T-helper 17 cell (primary cell): Measurements from ENCODE around the gene RUNX3. TPM values are rescaled to one million over a fixed set of nuclear protein-coding genes. Genes with fewer than 3 reads are reported as not detected.

Experiments
- ATAC-seq: fragments of 150-1000 bp; cut with Tn5 transposase; 2 replicates; pipeline ENCODE4 v1.10.0; 2021; ENCODE audit warnings: mild to moderate bottlenecking, moderate library complexity
- DNase-seq, 3 donors: peaks; one replicate each; pipeline versions ENCODE4 v3.0.0 to v3.0.0-alpha.2; 2020 to 2021
- H3K9me3 ChIP-seq: one replicate; pipeline ENCODE4 v1.7.0; 2013; ENCODE audit warnings: low read length, mild to moderate bottlenecking; ENCODE audit not compliant: control insufficient read depth, poor library complexity, severe bottlenecking
- H3K27ac Mint-ChIP-seq: one replicate; pipeline ENCODE4 v1.8.0; 2022; ENCODE audit warnings: mild to moderate bottlenecking, moderate library complexity, mixed read lengths
- H3K27me3 Mint-ChIP-seq: one replicate; pipeline ENCODE4 v1.8.0; 2022; ENCODE audit warnings: mixed read lengths
- H3K36me3 Mint-ChIP-seq: one replicate; pipeline ENCODE4 v1.8.0; 2022; ENCODE audit warnings: low read depth, mixed read lengths
- H3K4me1 Mint-ChIP-seq: one replicate; pipeline ENCODE4 v1.8.0; 2022; ENCODE audit warnings: mild to moderate bottlenecking, mixed read lengths
- H3K4me3 Mint-ChIP-seq: one replicate; pipeline ENCODE4 v1.8.0; 2022; ENCODE audit warnings: mild to moderate bottlenecking, moderate library complexity, mixed read lengths
- total RNA-seq, 4 donors: library from RNA in 2 of 4; stranded (reverse) in 2 of 4; gene quantifications; one replicate each; pipeline ENCODE4 v1.2.3 and lab custom pipeline; 2022 to 2026

The RUNX3 gene
- total RNA-seq, 2 donors from 2014 or later = 186 to 243 TPM

DNA sequence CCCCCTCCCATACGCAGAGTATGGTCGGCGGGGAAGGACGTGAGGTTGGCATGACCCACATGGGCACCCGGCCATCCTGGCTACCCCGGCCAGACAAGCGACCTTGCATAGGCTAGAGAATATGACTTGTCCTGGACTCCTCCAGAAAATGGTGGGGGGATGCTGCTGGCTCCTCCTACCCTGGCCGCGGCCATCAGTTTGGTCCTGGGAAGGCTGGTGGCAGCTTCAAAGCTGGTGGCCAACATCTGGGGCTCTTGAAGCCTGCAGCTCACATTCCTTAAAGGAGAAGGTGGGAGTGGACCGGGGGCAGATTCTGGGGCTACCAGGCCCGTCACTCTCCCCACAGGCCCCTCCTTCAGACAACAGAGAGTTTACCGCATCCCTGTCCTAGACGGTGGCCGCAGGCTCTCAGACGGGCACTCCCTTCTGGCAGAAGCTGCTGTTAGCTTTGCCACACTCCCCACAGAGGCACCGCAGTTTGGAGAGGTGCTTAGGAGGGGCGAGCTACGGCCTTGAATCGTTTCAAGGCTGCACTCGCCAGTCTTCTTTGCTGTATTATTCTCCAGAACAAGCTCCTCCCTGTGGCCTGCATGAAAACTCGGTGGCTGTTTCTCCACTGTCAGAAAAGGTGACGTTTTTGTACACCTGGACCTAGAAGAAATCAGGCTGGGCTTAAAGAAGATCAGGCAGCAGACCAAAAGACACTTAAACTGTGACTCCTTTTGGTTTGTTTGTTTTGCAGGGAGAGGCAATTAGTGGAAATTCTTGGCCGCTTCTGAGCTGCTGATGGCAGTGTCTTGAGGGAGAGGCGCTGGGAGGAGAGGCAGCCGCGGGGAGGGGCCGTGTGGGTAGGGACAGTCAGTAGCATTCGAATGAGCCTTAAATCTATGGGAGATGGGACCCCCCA, 68.0 kb downstream of the RUNX3 start:
- Mint-ChIP-seq H3K27me3 (peaks cover 19% of the 10 kb centered on the region), H3K27ac (no peak overlapping the region), H3K4me3 (no peak overlapping the region), H3K36me3 (no peaks in the 10 kb centered on the region), H3K4me1 (peaks cover 2% of the 10 kb centered on the region)
- H3K9me3 ChIP-seq = no peaks in the 10 kb centered on the region
- ATAC-seq (no peak), DNase-seq (no peak)

DNA sequence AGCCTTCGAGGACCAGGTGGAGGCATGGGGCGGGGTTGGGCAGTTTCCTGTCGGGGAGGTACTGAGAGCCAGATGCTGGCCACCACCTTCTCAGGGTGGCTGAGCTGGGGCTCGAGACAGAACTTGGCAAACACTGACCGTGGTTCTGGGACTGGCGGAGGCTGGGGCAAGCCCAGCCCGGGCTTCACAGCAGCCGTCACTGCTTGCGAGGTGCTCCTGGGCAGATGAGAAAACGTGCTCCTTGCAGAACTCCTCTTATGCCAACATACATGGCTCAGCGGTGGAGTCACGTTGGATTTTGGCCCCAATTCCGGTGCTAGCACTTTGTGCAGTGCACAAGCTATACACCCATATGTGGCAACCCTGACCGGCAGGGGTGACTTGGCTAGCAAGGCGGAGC, 69.2 kb downstream of the RUNX3 start:
- Mint-ChIP-seq H3K4me3 (no peak overlapping the region), H3K4me1 (peaks cover under 1% of the 10 kb centered on the region), H3K36me3 (no peaks in the 10 kb centered on the region), H3K27ac (no peak overlapping the region), H3K27me3 (peaks cover 12% of the 10 kb centered on the region)
- DNase-seq (no peak), ATAC-seq (no peak)
- no peaks in the 10 kb centered on the region for H3K9me3 ChIP-seq

DNA sequence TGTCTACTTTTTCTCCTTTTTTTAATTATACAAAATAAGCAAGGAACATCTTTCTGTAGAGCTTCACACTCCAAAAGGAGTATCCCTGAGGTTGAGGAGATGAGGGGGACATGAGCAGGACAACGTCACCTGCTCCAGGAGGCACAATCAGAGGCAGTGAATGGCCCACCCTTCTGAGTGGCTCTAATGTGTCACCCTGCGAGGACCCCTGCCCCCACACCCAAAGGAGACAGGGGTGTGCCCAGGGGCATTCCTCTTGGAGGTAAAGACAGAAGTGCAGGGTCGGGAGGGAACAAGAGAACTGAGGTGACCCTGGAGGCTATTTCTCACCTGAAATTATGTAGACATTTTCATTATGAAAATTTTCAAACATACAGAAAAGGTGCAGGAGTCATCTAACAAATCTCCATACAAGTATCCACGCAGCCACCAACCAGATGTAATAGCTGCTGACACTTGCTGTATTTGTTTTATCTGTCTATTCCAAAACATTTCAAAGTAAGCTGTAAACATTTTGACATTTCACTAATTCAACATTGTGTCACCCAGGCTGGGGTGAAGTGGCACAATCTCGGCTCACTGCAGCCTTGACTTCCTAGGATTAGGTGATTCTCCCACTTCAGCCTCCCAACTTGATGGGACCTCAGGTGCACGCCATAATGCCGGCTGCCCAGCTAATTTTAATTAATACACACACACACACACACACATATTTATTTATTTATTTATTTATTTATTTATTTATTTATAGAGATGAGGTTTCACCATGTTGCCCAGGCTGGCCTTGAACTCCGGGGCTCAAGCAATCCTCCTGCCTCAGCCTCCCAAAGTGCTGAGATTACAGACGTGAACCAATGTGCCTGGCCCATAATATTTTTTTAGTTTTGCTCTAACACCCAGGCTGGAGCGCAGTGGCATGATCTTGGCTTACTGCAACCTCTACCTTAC, 70.7 kb downstream of the RUNX3 start:
- DNase-seq (no peak), ATAC-seq (no peak)
- H3K9me3 ChIP-seq = no peaks in the 10 kb centered on the region
- no peak overlapping the region for H3K27ac Mint-ChIP-seq
- no peaks in the 10 kb centered on the region for H3K4me1 Mint-ChIP-seq
- peaks cover 9% of the 10 kb centered on the region for H3K27me3 Mint-ChIP-seq
- H3K36me3 Mint-ChIP-seq = no peaks in the 10 kb centered on the region
- H3K4me3 Mint-ChIP-seq = no peak overlapping the region

DNA sequence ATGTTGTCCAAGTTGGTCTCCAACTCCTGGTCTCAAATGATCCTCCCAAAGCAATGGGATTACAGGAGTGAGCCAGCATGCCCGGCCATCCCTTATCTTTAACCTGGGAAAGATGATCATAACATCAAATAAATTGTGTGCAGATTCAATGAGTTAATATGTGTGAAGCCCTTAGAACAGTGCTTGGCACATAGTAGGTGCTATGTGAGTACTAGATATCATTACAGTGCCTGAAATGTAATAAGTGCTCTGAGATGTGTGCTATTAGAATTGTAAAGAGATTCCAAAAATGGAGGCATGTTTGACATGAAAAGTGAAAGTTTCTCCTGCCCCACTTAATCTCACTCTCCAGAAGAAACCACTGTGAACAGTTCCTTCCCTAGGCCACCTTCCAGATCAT, 71.8 kb downstream of the RUNX3 start:
- Mint-ChIP-seq H3K4me1 (no peaks in the 10 kb centered on the region), H3K36me3 (no peaks in the 10 kb centered on the region), H3K27me3 (peaks cover 3% of the 10 kb centered on the region), H3K27ac (no peak overlapping the region), H3K4me3 (no peak overlapping the region)
- no peak for DNase-seq
- ATAC-seq = no peak
- H3K9me3 ChIP-seq = no peaks in the 10 kb centered on the region

DNA sequence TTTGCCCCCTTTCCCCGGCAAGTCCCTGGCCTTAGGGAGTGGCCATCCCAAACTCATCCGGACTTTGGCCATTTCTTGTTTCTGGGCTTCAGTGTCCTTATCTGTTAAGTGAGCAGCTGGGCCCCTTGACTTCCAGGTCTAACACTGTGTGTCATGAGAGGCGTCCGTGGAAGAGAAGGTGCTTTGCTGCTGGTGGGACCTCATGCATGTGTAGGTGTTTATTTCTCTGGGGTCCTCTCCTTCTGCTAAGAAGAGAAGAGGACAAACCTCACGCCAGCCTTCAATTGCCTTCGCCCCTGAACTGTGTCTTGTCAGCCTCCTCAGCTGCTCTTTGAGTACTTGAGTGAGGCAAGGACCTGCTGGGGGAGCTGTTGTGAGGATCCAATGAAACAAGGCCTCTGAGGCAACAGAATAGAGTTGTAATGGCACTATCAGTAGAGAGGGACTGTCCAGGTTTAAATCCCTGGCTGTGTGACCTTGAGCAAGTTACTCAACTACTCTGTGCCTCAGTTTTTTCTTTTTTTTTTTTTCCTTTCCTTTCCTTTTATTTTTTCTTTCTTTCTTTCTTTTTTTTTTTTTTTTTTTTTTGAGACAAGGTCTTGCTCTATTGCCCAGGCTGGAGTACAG, 72.5 kb downstream of the RUNX3 start:
- ATAC-seq (no peak), DNase-seq (no peak)
- H3K4me3 Mint-ChIP-seq = no peak overlapping the region
- peaks cover 2% of the 10 kb centered on the region for H3K4me1 Mint-ChIP-seq
- H3K9me3 ChIP-seq = no peaks in the 10 kb centered on the region
- H3K27me3 Mint-ChIP-seq = no peaks in the 10 kb centered on the region
- H3K27ac Mint-ChIP-seq = no peak overlapping the region
- H3K36me3 Mint-ChIP-seq = no peaks in the 10 kb centered on the region

DNA sequence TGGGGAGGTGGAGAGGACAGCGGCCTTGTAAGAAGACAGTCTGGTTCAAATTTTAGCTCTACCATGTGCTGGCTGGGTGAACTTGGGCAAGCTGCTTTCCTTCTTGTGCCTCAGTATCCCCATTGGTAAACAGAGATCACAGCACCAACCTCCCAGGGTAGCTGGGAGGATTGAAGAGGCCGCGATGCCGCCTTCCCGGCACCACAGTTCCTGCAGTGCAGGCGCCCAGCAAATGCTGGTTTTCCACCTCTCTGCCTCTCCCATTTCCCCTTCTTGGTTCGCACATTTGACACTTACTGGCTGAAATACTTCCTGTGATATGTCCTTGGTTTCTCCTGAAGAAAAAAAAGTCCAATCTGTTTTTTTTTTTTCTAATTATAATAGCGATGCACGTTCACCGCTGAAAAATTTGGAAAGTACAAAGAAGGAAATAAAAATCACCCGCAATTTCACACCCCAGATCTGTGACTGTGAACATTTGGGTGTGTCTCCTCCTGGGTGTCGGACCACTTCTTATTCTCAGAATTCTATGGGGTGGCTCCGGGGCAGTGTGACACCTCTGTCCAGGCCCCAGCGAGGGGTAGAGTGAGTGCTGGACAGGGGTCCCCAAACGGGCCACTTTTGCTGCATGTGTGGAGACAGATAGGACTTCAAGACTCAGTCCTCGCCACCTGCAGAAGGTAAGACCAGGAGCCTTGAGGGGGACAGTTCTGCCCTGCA, 73.1 kb downstream of the RUNX3 start:
- no peak for DNase-seq

DNA sequence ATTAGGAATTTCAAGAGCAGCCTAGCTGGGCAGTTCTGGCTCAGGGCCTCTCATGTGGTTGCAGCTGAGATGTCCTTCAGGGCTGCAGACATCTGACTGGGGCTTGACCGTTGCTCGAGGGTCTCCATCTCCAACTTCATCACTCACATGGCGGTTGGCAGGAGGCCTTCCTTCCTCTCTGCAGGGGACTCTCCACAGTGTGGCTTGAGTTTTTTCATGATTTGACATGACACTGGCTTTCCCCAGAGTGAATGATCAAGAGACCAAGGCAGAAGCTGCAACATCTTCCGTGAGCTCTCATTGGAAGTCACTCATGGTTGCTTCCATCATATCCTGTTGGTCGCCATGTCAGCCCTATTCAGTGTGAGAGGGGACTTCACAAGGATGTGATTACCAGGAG, 74.6 kb downstream of the RUNX3 start:
- no peaks in the 10 kb centered on the region for H3K36me3 Mint-ChIP-seq

More for the DNA sequence above, 73.1 kb downstream of the RUNX3 start:
- H3K9me3 ChIP-seq = no peaks in the 10 kb centered on the region
- Mint-ChIP-seq H3K4me3 (no peak overlapping the region), H3K27ac (no peak overlapping the region), H3K27me3 (no peaks in the 10 kb centered on the region), H3K4me1 (peaks cover 2% of the 10 kb centered on the region), H3K36me3 (no peaks in the 10 kb centered on the region)
- ATAC-seq = no peak

DNA sequence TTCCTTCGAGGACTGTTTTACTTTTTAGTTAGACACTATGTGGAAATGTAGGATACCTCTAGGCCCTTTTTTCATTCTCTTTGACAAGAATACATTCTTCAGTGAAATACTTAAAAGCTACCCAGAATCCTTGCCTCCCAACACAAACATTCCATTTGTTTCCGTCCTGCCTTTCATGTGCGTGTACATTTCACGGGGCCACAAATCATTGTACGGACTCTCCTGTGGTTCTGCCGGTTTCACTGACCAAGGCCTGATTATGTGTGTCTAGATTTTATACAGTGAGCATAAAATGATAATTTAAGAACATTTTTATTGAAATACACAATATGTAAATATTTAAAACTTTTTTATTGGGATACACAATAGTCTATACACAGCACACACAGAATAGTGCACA, 76.4 kb downstream of the RUNX3 start:
- Mint-ChIP-seq H3K27ac (no peak overlapping the region), H3K4me3 (no peak overlapping the region)

More for the DNA sequence above, 74.6 kb downstream of the RUNX3 start:
- H3K9me3 ChIP-seq = no peaks in the 10 kb centered on the region
- H3K4me1 Mint-ChIP-seq = peaks cover 2% of the 10 kb centered on the region
- no peak overlapping the region for H3K27ac Mint-ChIP-seq
- H3K4me3 Mint-ChIP-seq = no peak overlapping the region
- DNase-seq = no peak
- ATAC-seq = no peak
- H3K27me3 Mint-ChIP-seq = no peaks in the 10 kb centered on the region

DNA sequence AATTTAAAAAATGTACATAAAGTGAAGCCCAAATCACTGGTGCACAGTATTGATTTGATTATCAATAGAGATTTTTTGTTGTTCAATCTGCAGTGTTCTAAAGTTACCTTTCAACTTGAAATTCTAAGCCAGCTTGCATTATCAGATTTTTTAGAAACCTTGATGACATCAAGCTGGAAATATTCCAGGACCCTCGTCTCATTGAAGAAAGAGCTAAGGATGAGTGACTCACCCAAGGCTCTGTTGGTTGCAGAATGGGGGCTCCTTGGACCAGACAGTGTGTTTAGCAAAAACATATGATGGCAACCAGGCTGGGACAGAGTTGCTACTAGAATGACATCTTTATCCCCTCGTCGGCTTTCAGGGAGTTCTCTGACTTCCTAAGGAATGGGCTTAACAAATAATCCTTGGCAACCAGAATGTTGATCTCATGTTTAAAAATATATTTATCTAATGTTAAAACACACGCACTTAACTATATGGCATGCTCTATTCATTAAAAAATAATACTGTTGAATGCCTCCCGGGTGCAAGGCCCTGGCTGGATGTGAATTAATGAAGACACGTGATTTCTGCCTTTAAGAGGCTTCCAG, 79.7 kb downstream of the RUNX3 start:
- no peak overlapping the region for H3K27ac Mint-ChIP-seq
- H3K9me3 ChIP-seq = no peaks in the 10 kb centered on the region
- ATAC-seq (no peak), DNase-seq (no peak)
- H3K4me3 Mint-ChIP-seq = no peak overlapping the region
- H3K27me3 Mint-ChIP-seq = no peaks in the 10 kb centered on the region
- no peaks in the 10 kb centered on the region for H3K36me3 Mint-ChIP-seq
- H3K4me1 Mint-ChIP-seq = peaks cover 10% of the 10 kb centered on the region

More for the DNA sequence above, 76.4 kb downstream of the RUNX3 start:
- Mint-ChIP-seq H3K4me1 (peaks cover 6% of the 10 kb centered on the region), H3K36me3 (no peaks in the 10 kb centered on the region), H3K27me3 (no peaks in the 10 kb centered on the region)
- no peak for DNase-seq
- ATAC-seq = no peak
- H3K9me3 ChIP-seq = no peaks in the 10 kb centered on the region

DNA sequence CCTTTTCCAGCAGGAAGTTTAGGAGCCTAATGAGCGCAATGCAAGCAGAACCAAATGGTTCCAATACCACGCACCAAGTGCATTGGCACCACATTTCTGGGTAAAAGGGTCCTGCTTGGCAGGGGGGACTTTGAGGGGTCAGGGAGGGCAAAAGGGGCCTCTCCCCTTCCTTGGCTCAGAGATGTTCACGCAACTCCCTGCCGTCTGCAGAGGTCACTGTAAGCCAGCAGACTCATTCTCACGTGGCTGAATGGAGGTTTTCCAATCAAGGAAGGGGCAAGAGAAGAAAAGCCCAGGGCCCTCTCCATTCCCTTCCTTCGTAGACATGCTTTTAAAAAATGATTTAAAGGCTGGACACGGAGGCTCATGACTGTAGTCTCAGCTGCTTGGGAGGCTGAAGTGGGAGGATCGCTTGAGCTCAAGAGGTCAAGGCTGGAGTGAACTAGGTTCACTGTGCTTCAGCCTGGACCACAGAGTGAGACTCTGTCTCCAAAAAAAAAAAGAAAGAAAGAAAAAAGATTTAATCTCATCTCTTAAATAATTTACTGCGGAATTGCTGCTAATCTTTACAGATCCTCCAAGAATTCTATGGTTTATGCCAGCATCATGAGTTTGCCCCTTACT, 80.3 kb downstream of the RUNX3 start:
- ATAC-seq (no peak), DNase-seq (no peak)
- Mint-ChIP-seq H3K36me3 (no peaks in the 10 kb centered on the region), H3K27ac (peak overlapping the region; percentile 73), H3K27me3 (no peaks in the 10 kb centered on the region), H3K4me1 (peaks cover 10% of the 10 kb centered on the region), H3K4me3 (peak overlapping the region; percentile 78)
- no peaks in the 10 kb centered on the region for H3K9me3 ChIP-seq
